ENCODE data around the gene PCNX1.
"Not testable (repeated sequence)": the region's sequence is repeated elsewhere in the genome, so short reads cannot be mapped to it uniquely, and the experiment has no call there.

PCNX1 gene

DNA sequence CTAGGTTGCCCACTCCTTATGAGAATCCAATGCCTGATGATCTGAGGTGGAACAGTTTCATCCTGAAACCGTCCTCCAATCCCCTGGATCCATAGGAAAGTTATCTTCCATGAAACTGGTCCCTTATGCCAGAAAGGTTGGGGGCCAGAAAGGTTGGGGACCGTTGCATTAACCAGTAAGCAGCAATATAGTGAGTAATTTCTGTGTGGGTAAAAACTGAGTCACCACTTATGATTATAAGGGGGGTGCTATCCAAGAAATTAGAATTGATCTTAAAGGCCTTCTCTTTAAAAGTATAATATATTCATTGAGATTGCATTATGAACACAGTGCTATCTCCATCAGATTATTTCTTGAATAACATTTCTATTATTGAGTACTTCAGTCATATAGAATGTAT, 97.2 kb downstream of the PCNX1 start:
- H3K27ac ChIP-seq (ENCODE audit: low read depth, low read length), result no peak overlapping the region
- H3K9me3 ChIP-seq (ENCODE audit: low read length), result no peaks in the 10 kb centered on the region
- no peaks in the 10 kb centered on the region for H3K4me1 ChIP-seq (ENCODE audit: insufficient read depth, low read length)
- H3K36me3 ChIP-seq (ENCODE audit: insufficient read depth, low read length), result peaks cover 11% of the 10 kb centered on the region
- H3K27me3 ChIP-seq (ENCODE audit: control insufficient read depth in 1 of 2, insufficient read depth in 2 of 2, low read length in 2 of 2), result no peaks in the 10 kb centered on the region
- no peak overlapping the region for H3K9ac ChIP-seq (ENCODE audit: low read length)
- H3K4me3 ChIP-seq (ENCODE audit: low read depth in 1 of 2, low read length in 2 of 2), result no peak overlapping the region

- Histone ChIP-seq H3K36me3 (ENCODE audit: insufficient read depth, low read length) (peaks cover 11% of the 10 kb centered on the region), H3K9ac (ENCODE audit: low read length) (no peak overlapping the region), H3K27me3 (ENCODE audit: control insufficient read depth in 1 of 2, insufficient read depth in 2 of 2, low read length in 2 of 2) (no peaks in the 10 kb centered on the region), H3K27ac (ENCODE audit: low read depth, low read length) (no peak overlapping the region), H3K4me1 (ENCODE audit: insufficient read depth, low read length) (no peaks in the 10 kb centered on the region), H3K4me3 (ENCODE audit: low read depth in 1 of 2, low read length in 2 of 2) (no peak overlapping the region), H3K9me3 (ENCODE audit: low read length) (no peaks in the 10 kb centered on the region)
Observed at GRCh38 chr14:71005076-71005475, 97.8 kb downstream of the PCNX1 start.

DNA sequence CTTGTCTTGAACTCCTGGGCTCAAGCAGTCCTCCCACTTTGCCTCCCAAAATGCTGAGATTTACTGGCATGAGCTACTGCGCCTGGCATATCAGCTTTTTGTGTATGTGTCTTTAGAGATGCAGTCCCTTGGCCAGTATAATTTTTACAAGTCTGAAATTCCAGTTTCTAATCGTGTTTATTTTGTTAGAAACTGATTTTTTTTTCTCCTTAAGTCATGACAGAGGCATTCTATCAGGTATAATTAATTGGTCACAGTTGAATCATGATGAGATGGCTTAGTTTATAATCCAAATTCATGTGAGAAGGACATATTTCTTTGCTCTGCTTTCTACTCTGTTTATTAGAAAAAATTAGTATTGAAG, 98.9 kb downstream of the PCNX1 start:
- H3K36me3 ChIP-seq (ENCODE audit: insufficient read depth, low read length), result peaks cover 11% of the 10 kb centered on the region
- no peaks in the 10 kb centered on the region for H3K4me1 ChIP-seq (ENCODE audit: insufficient read depth, low read length)
- H3K4me3 ChIP-seq (ENCODE audit: low read depth in 1 of 2, low read length in 2 of 2), result no peak overlapping the region
- no peaks in the 10 kb centered on the region for H3K9me3 ChIP-seq (ENCODE audit: low read length)
- no peaks in the 10 kb centered on the region for H3K27me3 ChIP-seq (ENCODE audit: control insufficient read depth in 1 of 2, insufficient read depth in 2 of 2, low read length in 2 of 2)
- no peak overlapping the region for H3K9ac ChIP-seq (ENCODE audit: low read length)
- no peak overlapping the region for H3K27ac ChIP-seq (ENCODE audit: low read depth, low read length)

GRCh38 chr14:71011479-71011878, 104.2 kb downstream of the PCNX1 start:
- no peak overlapping the region for H3K9ac ChIP-seq (ENCODE audit: low read length)

DNA sequence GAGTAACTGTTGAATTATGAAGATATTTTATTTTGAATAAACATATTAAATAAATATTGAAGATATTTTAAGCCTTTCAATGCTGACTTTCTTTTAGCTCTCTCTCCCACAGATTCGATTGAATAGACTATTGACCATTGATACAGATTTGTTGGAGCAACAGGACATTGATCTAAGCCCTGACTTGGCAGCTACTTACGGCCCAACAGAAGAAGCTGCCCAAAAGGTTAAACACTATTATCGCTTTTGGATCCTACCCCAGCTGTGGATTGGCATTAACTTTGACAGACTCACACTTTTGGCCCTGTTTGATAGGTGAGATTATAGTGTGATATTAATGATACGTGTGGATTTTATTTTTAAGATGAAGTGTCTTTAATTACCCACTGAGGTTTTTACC, 105.6 kb downstream of the PCNX1 start:
- Histone ChIP-seq H3K4me1 (ENCODE audit: insufficient read depth, low read length) (peaks cover 4% of the 10 kb centered on the region), H3K9ac (ENCODE audit: low read length) (no peak overlapping the region), H3K27ac (ENCODE audit: low read depth, low read length) (no peak overlapping the region), H3K4me3 (ENCODE audit: low read depth in 1 of 2, low read length in 2 of 2) (no peak overlapping the region), H3K9me3 (ENCODE audit: low read length) (no peaks in the 10 kb centered on the region), H3K27me3 (ENCODE audit: control insufficient read depth in 1 of 2, insufficient read depth in 2 of 2, low read length in 2 of 2) (no peaks in the 10 kb centered on the region), H3K36me3 (ENCODE audit: insufficient read depth, low read length) (peaks cover 19% of the 10 kb centered on the region)

More at GRCh38 chr14:71011479-71011878, 104.2 kb downstream of the PCNX1 start:
- H3K36me3 ChIP-seq (ENCODE audit: insufficient read depth, low read length), result peaks cover 19% of the 10 kb centered on the region
- no peak overlapping the region for H3K4me3 ChIP-seq (ENCODE audit: low read depth in 1 of 2, low read length in 2 of 2)
- no peaks in the 10 kb centered on the region for H3K27me3 ChIP-seq (ENCODE audit: control insufficient read depth in 1 of 2, insufficient read depth in 2 of 2, low read length in 2 of 2)
- no peaks in the 10 kb centered on the region for H3K9me3 ChIP-seq (ENCODE audit: low read length)
- no peak overlapping the region for H3K27ac ChIP-seq (ENCODE audit: low read depth, low read length)
- peaks cover 4% of the 10 kb centered on the region for H3K4me1 ChIP-seq (ENCODE audit: insufficient read depth, low read length)

DNA sequence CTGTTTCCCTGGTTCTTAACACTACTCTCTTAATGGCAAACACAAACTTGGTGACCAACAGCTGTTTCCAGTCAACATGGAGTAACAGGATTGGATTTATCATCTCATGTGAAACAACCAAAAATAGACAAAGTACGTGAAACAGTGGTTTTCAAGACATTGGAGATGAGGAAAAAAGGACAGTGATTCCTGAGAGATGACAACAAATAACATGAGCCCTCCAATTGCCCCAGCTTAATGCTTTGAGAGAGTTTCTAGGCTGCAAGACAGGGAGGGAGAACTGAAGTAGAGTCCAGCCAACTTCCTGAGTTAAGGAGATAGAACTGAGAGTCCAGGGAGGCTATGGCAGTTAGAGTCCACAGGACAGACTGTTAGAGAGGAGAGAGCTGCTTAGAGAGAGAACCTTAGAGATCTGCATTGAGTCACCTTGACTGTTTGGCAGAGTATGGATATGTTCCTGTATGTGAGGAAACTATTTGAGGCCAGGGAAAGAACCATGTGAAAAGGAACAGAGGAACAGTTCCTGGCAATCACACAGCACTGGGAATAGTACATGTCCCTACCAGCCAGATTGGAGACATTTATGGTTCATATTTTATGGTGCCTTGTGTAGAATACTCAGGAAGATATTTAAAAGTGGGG, 106.4 kb downstream of the PCNX1 start:
- H3K9ac ChIP-seq (ENCODE audit: low read length), result no peak overlapping the region
- H3K27me3 ChIP-seq (ENCODE audit: control insufficient read depth in 1 of 2, insufficient read depth in 2 of 2, low read length in 2 of 2), result no peaks in the 10 kb centered on the region
- H3K9me3 ChIP-seq (ENCODE audit: low read length), result no peaks in the 10 kb centered on the region
- peaks cover 4% of the 10 kb centered on the region for H3K4me1 ChIP-seq (ENCODE audit: insufficient read depth, low read length)
- H3K27ac ChIP-seq (ENCODE audit: low read depth, low read length), result no peak overlapping the region
- H3K4me3 ChIP-seq (ENCODE audit: low read depth in 1 of 2, low read length in 2 of 2), result no peak overlapping the region
- H3K36me3 ChIP-seq (ENCODE audit: insufficient read depth, low read length), result peaks cover 19% of the 10 kb centered on the region

GRCh38 chr14:71019917-71020316, 112.7 kb downstream of the PCNX1 start:
- H3K4me3 ChIP-seq (ENCODE audit: low read depth in 1 of 2, low read length in 2 of 2); H3K9ac ChIP-seq (ENCODE audit: low read length): not testable (repeated sequence)

GRCh38 chr14:71021347-71022011, 114.2 kb downstream of the PCNX1 start:
- H3K4me3 ChIP-seq (ENCODE audit: low read depth in 1 of 2, low read length in 2 of 2), result no peak overlapping the region
- no peak overlapping the region for H3K9ac ChIP-seq (ENCODE audit: low read length)
- no peaks in the 10 kb centered on the region for H3K27me3 ChIP-seq (ENCODE audit: control insufficient read depth in 1 of 2, insufficient read depth in 2 of 2, low read length in 2 of 2)
- H3K4me1 ChIP-seq (ENCODE audit: insufficient read depth, low read length), result no peaks in the 10 kb centered on the region
- no peaks in the 10 kb centered on the region for H3K9me3 ChIP-seq (ENCODE audit: low read length)
- no peak overlapping the region for H3K27ac ChIP-seq (ENCODE audit: low read depth, low read length)
- peaks cover 7% of the 10 kb centered on the region for H3K36me3 ChIP-seq (ENCODE audit: insufficient read depth, low read length)

More at GRCh38 chr14:71019917-71020316, 112.7 kb downstream of the PCNX1 start:
- H3K4me1 ChIP-seq (ENCODE audit: insufficient read depth, low read length); H3K27ac ChIP-seq (ENCODE audit: low read depth, low read length); H3K27me3 ChIP-seq (ENCODE audit: control insufficient read depth in 1 of 2, insufficient read depth in 2 of 2, low read length in 2 of 2); H3K9me3 ChIP-seq (ENCODE audit: low read length); H3K36me3 ChIP-seq (ENCODE audit: insufficient read depth, low read length): not testable (repeated sequence)

DNA sequence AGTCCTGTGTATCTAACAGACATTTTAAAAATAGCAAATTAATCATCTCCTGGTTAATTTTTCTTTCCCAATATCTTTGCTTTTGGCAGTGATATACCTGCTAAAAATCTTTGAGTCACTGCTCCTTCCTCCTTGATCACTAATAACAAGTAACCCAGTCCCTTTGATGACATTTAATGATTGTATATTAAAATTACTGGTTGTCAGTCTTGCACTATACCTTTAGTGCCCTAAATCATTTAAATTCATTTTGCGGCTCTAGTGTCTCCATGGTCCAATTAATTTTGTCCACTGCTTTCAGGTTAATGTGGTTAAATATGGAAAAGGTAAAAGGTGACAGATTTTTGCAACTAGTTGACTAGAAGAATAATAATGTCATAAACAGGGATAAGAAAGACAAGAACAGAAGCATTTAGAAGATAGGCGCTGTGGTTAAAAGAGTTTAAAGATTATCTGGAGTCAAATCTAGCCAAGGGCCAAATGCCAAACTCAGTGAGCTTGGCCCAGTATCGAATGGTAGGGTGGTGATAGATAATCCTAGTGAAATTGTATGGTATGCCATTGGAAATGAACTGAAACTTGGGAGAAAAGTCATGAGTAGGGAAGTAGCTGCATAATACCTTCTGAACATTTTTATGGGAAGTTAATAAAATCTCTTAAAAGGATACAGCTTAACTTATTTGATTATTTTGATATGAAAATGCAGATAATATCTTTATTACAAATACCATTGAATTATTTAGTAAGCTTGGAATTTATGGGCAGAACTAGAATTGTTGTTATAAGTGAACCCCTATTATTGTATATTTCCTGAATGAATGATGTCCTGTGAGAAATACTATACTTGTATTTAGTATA, 115.0 kb downstream of the PCNX1 start:
- H3K4me1 ChIP-seq (ENCODE audit: insufficient read depth, low read length), result no peaks in the 10 kb centered on the region
- H3K9me3 ChIP-seq (ENCODE audit: low read length), result no peaks in the 10 kb centered on the region
- H3K4me3 ChIP-seq (ENCODE audit: low read depth in 1 of 2, low read length in 2 of 2), result no peak overlapping the region
- H3K36me3 ChIP-seq (ENCODE audit: insufficient read depth, low read length), result peaks cover 7% of the 10 kb centered on the region
- no peak overlapping the region for H3K27ac ChIP-seq (ENCODE audit: low read depth, low read length)
- H3K9ac ChIP-seq (ENCODE audit: low read length), result no peak overlapping the region
- H3K27me3 ChIP-seq (ENCODE audit: control insufficient read depth in 1 of 2, insufficient read depth in 2 of 2, low read length in 2 of 2), result no peaks in the 10 kb centered on the region

- no peak overlapping the region for H3K9ac ChIP-seq (ENCODE audit: low read length)
- H3K36me3 ChIP-seq (ENCODE audit: insufficient read depth, low read length), result peaks cover 7% of the 10 kb centered on the region
- no peak overlapping the region for H3K4me3 ChIP-seq (ENCODE audit: low read depth in 1 of 2, low read length in 2 of 2)
- H3K9me3 ChIP-seq (ENCODE audit: low read length), result no peaks in the 10 kb centered on the region
- no peak overlapping the region for H3K27ac ChIP-seq (ENCODE audit: low read depth, low read length)
- no peaks in the 10 kb centered on the region for H3K27me3 ChIP-seq (ENCODE audit: control insufficient read depth in 1 of 2, insufficient read depth in 2 of 2, low read length in 2 of 2)
- no peaks in the 10 kb centered on the region for H3K4me1 ChIP-seq (ENCODE audit: insufficient read depth, low read length)
Observed at GRCh38 chr14:71022939-71023338, 115.7 kb downstream of the PCNX1 start.

DNA sequence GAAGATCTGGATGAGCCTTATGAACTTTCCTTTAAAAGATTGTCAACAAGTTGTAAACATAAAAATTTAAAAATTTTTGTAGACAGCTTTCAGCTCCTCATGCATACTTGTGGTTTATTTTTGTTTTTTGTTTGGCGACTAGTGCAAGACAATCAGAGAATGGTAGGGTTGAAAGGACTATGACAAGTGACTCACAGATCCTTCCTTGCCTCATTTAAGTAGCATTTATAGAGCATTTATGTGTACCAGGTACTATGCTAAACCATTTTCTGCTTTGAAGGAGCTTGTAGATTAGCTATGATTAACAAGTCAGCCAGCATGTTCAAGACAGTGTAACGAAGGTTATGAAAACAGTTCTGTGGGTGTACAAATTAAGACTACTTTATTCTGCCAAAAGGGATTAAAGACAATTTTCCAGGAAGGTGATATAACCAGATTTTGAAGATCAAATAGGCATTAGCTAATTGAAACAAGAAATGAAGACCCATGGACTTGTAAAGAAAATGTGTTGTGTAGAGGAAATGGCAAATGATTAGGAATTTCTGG, 122.0 kb downstream of the PCNX1 start:
- Histone ChIP-seq H3K27me3 (ENCODE audit: control insufficient read depth in 1 of 2, insufficient read depth in 2 of 2, low read length in 2 of 2) (no peaks in the 10 kb centered on the region), H3K4me3 (ENCODE audit: low read depth in 1 of 2, low read length in 2 of 2) (no peak overlapping the region), H3K9ac (ENCODE audit: low read length) (no peak overlapping the region), H3K9me3 (ENCODE audit: low read length) (no peaks in the 10 kb centered on the region), H3K27ac (ENCODE audit: low read depth, low read length) (no peak overlapping the region), H3K36me3 (ENCODE audit: insufficient read depth, low read length) (peaks cover 15% of the 10 kb centered on the region), H3K4me1 (ENCODE audit: insufficient read depth, low read length) (no peaks in the 10 kb centered on the region)
